IMR-90 (cell line): Measurements from ENCODE around the gene ANK3.

Experiments
- CHD1 ChIP-seq: IDR thresholded peaks from 2 replicates; pipeline ENCODE4 v1.6.1; 2012; ENCODE audit warnings: low read depth, low read length, improper control_type of control experiment
- CTCF ChIP-seq: conservative IDR thresholded peaks from 2 replicates; pipeline ENCODE4 v1.5.1; 2012; ENCODE audit warnings: mild to moderate bottlenecking, low read depth, low read length, improper control_type of control experiment
- ELK1 ChIP-seq: fragments of 150-350 bp; IDR thresholded peaks from 2 replicates; pipeline ENCODE4 v1.6.1; 2016; ENCODE audit warnings: low read depth, mild to moderate bottlenecking, low read length, moderate library complexity, borderline replicate concordance
- FOS ChIP-seq: fragments of 150-350 bp; IDR thresholded peaks from 2 replicates; pipeline ENCODE4 v1.6.1; 2016; ENCODE audit warnings: low read depth, low read length
- MAZ ChIP-seq: IDR thresholded peaks from 2 replicates; pipeline ENCODE4 v1.6.1; 2012; ENCODE audit warnings: low read depth, mild to moderate bottlenecking, low read length, improper control_type of control experiment, moderate library complexity, borderline replicate concordance
- POLR2A ChIP-seq: IDR thresholded peaks from 2 replicates; pipeline ENCODE4 v1.6.1; 2012; ENCODE audit warnings: mild to moderate bottlenecking, low read depth, low read length
- RAD21 ChIP-seq: IDR thresholded peaks from 2 replicates; pipeline ENCODE4 v1.6.1; 2012; ENCODE audit warnings: low read length, improper control_type of control experiment
- RCOR1 ChIP-seq: IDR thresholded peaks from 2 replicates; pipeline ENCODE4 v1.6.1; 2012; ENCODE audit warnings: mild to moderate bottlenecking, low read length, improper control_type of control experiment; ENCODE audit not compliant: insufficient replicate concordance
- RFX5 ChIP-seq: IDR thresholded peaks from 2 replicates; pipeline ENCODE4 v1.8.0; 2012; ENCODE audit warnings: low read depth, mild to moderate bottlenecking, low read length, moderate library complexity

- TF ChIP-seq RAD21 (no peak), POLR2A (no peak), RCOR1 (no peak), CTCF (no peak), CHD1 (no peak), ELK1 (no peak), FOS (no peak), RFX5 (no peak), MAZ (no peak)
These were observed 303.3 kb downstream of the ANK3 start for GRCh38 chr10:60086421-60086820.
